ENCODE data around the gene SLC1A4. TPM values are rescaled to one million over a fixed set of nuclear protein-coding genes. Genes with fewer than 3 reads are reported as not detected.
A peak's percentile ranks its signal among the peaks of the same experiment; 100 is the strongest.

SLC1A4 gene
- total and polyA plus RNA-seq, 8 donors, result 1.3 to 30.1 (median 6.4) TPM

DNA sequence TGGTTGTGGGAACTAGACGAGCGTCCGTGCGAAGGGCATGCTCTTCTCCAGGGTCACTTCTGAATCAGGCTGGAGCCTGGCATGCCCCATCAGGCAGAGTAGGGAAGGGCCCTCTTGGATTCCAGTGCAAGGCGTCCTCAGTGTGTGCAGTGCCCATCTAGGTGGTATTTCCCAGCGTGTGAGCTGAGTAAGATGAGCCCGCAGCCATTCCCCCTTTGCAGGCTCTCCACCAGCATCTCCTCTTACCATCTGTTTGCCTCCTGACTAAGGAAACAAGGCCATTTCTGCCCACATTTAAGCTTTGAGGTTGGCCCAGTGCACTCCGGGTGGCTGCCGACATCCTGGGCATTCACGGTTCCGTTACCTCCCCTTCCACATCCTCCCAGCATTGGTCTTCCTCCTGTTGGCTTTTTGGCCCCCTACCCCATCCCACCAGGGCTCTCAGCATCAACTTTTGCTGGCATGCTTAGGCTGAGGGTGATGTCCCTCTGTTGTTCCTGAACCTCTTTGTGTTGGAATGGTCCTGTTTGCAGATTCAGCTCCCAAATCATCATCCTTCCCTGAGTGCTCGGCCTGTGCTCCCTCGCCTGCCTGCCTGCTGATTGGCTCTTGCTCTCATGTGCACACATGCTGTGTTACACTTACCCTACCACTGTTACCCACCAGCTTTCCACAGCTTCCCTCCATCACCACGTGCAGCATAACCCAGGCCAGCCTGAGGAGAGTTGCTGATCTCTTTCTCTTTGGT lies 78.8 kb downstream of the SLC1A4 start:
- H3K27ac ChIP-seq, result peak overlapping the region in 3 of 5 donors; percentile 18 to 66 (median 36)
- DNase-seq, result no peak
- TF ChIP-seq, protein P1, sequence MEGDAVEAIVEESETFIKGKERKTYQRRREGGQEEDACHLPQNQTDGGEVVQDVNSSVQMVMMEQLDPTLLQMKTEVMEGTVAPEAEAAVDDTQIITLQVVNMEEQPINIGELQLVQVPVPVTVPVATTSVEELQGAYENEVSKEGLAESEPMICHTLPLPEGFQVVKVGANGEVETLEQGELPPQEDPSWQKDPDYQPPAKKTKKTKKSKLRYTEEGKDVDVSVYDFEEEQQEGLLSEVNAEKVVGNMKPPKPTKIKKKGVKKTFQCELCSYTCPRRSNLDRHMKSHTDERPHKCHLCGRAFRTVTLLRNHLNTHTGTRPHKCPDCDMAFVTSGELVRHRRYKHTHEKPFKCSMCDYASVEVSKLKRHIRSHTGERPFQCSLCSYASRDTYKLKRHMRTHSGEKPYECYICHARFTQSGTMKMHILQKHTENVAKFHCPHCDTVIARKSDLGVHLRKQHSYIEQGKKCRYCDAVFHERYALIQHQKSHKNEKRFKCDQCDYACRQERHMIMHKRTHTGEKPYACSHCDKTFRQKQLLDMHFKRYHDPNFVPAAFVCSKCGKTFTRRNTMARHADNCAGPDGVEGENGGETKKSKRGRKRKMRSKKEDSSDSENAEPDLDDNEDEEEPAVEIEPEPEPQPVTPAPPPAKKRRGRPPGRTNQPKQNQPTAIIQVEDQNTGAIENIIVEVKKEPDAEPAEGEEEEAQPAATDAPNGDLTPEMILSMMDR (IDR thresholded peaks at IDR 0.05), result no peak
- TF ChIP-seq EP300 (IDR thresholded peaks at IDR 0.05) (no peak), POLR2A (IDR thresholded peaks at IDR 0.05) (no peak), POLR2AphosphoS5 (IDR thresholded peaks at IDR 0.05) (no peak)
- no peak overlapping the region for H3K4me3 ChIP-seq
- peaks cover 47 to 90% (median 64%) of the 10 kb centered on the region in 4 donors for H3K4me1 ChIP-seq
- no peaks in the 10 kb centered on the region for H3K9me3 ChIP-seq
- H3K36me3 ChIP-seq, result peaks cover 23 to 38% (median 37%) of the 10 kb centered on the region in 4 donors
- intact Hi-C loops (cut with DNase I; ENCODE audit: low total_unique reads), result no loop called here
- 69 to 79% (median 76%) methylated on average over 14 of the region's 14 CpGs for WGBS, 5 donors
- H3K27me3 ChIP-seq, result no peaks in the 10 kb centered on the region

DNA sequence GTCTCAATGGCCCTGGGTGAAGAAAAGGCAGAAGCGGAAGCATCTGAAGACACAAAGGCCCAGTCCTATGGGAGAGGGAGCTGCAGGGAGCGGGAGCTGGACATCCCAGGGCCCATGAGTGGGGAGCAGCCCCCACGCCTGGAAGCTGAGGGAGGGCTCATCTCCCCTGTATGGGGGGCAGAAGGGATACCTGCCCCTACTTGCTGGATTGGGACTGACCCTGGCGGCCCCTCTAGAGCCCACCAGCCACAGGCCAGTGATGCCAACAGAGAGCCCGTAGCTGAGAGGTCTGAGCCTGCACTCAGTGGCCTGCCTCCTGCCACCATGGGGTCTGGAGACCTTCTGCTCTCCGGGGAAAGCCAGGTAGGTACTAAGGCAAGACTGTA lies 80.2 kb downstream of the SLC1A4 start:
- Histone ChIP-seq H3K9me3 (no peaks in the 10 kb centered on the region), H3K27ac (peak overlapping the region in 4 of 5 donors; percentile 30 to 67 (median 66)), H3K4me3 (no peak overlapping the region), H3K4me1 (peaks cover 36 to 77% (median 58%) of the 10 kb centered on the region in 4 donors), H3K36me3 (peaks cover 30 to 52% (median 52%) of the 10 kb centered on the region in 4 donors), H3K27me3 (no peaks in the 10 kb centered on the region)
- intact Hi-C loops (cut with DNase I; ENCODE audit: low total_unique reads), result no loop called here
- 79 to 93% (median 87%) methylated on average over 3 to 6 of the region's 6 CpGs for WGBS, 5 donors
- TF ChIP-seq, protein P1 (IDR thresholded peaks at IDR 0.05), result no peak
- no peak for TF ChIP-seq EP300 (IDR thresholded peaks at IDR 0.05)
- no peak for TF ChIP-seq POLR2A (IDR thresholded peaks at IDR 0.05)
- no peak for TF ChIP-seq POLR2AphosphoS5 (IDR thresholded peaks at IDR 0.05)
- DNase-seq, result no peak

DNA sequence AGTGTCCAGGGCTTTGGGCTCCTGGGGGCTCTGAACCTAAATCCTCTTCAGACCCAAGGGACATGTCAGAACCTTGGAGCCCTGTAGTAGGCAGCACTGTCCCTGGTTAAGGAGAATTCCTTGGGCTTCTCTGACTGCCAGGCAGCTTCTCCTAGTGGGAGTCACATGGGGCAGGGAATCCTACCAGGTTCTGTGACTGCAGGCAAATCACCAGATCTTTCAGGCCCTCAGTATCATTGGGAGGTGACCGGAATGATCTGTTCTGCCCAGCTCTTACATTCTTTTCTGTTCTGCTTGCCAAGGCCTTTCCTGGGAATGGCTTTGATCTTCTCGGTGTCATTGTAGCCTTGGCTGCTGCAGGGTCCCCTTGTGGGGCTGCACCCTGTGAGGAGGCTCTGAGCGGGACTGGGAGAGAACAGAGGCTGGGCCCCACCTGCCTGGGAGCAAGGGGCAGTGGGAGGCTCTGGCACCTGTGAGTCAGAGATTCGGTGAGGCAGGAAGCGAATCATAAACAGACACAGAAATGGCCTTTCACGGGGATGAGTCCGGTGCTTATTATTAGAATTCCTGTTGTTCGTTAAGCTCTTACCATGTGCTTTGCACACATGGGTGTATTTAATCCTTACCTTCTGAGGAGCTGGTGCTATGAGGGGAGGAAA lies 81.1 kb downstream of the SLC1A4 start:
- TF ChIP-seq EP300 (IDR thresholded peaks at IDR 0.05), result no peak
- TF ChIP-seq POLR2A (IDR thresholded peaks at IDR 0.05), result no peak
- peak in 1 of 3 donors; percentile 16 for TF ChIP-seq POLR2AphosphoS5 (IDR thresholded peaks at IDR 0.05)
- TF ChIP-seq, protein P1 (IDR thresholded peaks at IDR 0.05), result no peak
- Histone ChIP-seq H3K36me3 (peaks cover 30 to 59% (median 55%) of the 10 kb centered on the region in 4 donors), H3K4me1 (peaks cover 31 to 77% (median 57%) of the 10 kb centered on the region in 4 donors), H3K4me3 (no peak overlapping the region), H3K27me3 (no peaks in the 10 kb centered on the region), H3K27ac (peak overlapping the region; percentile 22 to 67 (median 66)), H3K9me3 (no peaks in the 10 kb centered on the region)
- no peak for DNase-seq
- intact Hi-C loops (cut with DNase I; ENCODE audit: low total_unique reads), result no loop called here
- 52 to 70% (median 65%) methylated on average over 7 to 8 of the region's 8 CpGs for WGBS, 5 donors

DNA sequence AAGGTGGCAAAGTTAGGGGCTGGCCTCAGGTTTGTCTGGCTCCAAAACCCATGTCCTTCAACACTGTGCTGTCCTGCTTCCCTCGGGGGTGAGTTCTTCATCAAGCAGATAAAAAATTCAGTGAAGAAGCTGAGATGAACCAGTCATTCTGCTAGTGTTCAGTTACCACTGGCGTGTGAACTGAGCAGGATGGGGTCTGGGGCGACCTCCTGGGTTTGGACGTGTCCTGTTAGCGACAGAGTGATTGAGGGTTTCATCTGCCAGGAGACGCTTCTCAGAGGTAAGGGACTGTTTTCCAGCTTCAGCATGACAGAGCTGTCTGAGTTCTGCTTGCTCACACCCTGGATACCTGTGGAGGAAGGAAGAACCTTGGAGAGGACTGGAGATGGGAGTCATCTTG lies 81.7 kb downstream of the SLC1A4 start:
- no peak for TF ChIP-seq POLR2A (IDR thresholded peaks at IDR 0.05)
- TF ChIP-seq POLR2AphosphoS5 (IDR thresholded peaks at IDR 0.05), result no peak
- no peak for TF ChIP-seq EP300 (IDR thresholded peaks at IDR 0.05)
- TF ChIP-seq, protein P1 (IDR thresholded peaks at IDR 0.05), result no peak

More for the DNA sequence above, 81.7 kb downstream of the SLC1A4 start:
- intact Hi-C loops (cut with DNase I; ENCODE audit: low total_unique reads), result no loop called here
- Histone ChIP-seq H3K36me3 (peaks cover 30 to 61% (median 55%) of the 10 kb centered on the region in 4 donors), H3K4me3 (no peak overlapping the region), H3K27me3 (no peaks in the 10 kb centered on the region), H3K9me3 (no peaks in the 10 kb centered on the region), H3K4me1 (peaks cover 31 to 77% (median 58%) of the 10 kb centered on the region in 4 donors), H3K27ac (peak overlapping the region in 4 of 5 donors; percentile 30 to 67 (median 66))
- no peak for DNase-seq
- 78 to 87% (median 85%) methylated on average over 5 to 6 of the region's 6 CpGs for WGBS, 5 donors
